HG03064 (cell line): ENCODE measurements around the gene DAAM2.

Experiments
- ATAC-seq: cut with Tn5 transposase; IDR thresholded peaks from one replicate; pipeline ENCODE4 v1.9.1; 2021; ENCODE audit warnings: low read depth; ENCODE audit not compliant: unreplicated experiment

Gene DAAM2

GRCh38 chr6:39903656-39904055, 111.5 kb downstream of the DAAM2 start:
- no peak for ATAC-seq

DNA sequence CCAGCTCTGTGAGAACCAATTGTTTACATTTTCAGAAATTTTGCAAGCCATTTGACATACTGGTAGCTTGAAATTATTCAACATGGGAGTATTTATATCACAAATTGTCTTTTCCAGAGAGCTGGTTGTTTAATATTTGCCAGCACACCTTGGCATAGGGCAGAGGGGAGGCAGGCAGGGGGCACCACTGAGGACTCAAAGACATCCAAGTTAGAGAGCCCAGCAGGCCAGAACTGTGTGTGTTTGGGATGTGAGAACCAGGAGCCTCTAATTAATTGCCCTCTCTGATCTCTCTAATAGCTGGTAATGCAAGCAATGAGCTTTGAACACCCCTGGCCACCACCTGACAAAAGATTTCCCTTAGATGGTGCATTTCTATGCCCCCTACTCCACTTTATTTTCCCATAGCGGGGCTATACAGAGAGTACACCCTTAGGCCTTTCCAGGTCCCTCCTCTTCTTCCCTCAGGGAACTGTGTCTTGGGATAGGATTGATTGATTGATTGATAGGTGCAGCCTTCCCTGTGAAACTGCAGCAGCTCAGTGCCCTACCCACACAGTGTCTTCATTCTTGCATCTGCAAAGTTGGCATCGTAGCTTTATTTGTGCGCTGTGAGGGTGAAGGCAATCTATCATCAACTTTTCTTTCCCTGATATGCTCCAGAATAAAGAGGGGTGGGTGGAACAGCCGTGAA, 112.9 kb downstream of the DAAM2 start:
- ATAC-seq = no peak

- no peak for ATAC-seq
These were observed 113.4 kb downstream of the DAAM2 start for GRCh38 chr6:39905640-39905975.

GRCh38 chr6:39906318-39906761, 114.2 kb downstream of the DAAM2 start:
- no peak for ATAC-seq

GRCh38 chr6:39907871-39908575, 115.8 kb downstream of the DAAM2 start:
- no peak for ATAC-seq

DNA sequence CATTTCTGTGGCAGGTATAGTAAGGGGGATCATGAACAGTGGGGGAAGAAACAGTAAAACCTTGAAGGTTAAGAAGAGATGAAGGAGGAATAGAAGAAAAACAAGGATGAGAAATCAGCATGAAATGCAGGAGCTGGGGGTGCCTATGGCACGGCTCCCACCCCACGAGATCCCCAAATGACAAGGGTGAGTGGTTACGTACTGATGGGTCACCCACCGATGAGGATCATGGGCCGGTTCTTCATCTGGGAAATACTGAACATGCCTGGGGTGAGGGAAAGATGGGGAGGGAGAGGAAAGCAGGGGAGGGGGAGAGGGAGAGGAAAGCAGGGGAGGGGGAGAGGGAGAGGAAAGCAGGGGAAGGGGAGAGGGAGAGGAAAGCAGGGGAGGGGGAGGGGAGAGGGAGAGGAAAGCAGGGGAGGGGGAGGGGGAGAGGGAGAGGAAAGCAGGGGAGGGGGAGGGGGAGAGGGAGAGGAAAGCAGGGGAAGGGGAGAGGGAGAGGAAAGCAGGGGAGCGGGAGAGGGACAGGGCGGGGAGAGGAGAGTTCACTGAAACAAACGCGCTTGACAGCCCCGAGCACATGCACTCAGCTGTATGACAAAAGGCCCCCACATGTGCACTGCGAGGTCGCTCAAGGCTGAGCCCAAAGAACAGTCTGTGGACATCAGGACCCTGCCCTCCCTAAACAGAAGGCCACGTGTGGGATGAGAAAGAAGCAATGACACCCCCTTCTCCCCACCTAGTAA, 116.8 kb downstream of the DAAM2 start:
- no peak for ATAC-seq

- no peak for ATAC-seq
These were observed 117.5 kb downstream of the DAAM2 start for GRCh38 chr6:39909701-39910100.

GRCh38 chr6:39910164-39910563, 118.0 kb downstream of the DAAM2 start:
- no peak for ATAC-seq

DNA sequence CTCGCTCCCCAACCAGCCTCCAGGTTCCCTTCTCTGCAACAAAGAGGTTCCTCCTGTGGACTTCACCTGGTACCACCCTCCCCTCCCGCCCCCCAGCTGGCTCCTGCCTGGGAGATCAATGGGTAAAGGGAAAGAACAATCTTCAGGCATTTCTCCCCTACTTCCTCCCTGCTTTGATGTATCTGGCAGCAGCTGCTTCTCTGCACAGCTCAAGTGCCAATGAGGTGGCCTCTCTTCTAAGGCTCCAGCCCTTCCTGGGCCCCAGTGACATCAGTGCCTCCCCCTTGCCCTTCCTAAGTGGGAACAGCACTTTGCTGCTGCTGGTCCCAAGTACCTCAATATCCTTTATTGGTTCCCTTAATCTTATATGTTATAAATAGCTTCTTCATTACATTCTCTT, 118.6 kb downstream of the DAAM2 start:
- ATAC-seq = no peak

- no peak for ATAC-seq
These were observed 119.4 kb downstream of the DAAM2 start for GRCh38 chr6:39911513-39912125.

GRCh38 chr6:39912446-39912845, 120.3 kb downstream of the DAAM2 start:
- no peak for ATAC-seq

DNA sequence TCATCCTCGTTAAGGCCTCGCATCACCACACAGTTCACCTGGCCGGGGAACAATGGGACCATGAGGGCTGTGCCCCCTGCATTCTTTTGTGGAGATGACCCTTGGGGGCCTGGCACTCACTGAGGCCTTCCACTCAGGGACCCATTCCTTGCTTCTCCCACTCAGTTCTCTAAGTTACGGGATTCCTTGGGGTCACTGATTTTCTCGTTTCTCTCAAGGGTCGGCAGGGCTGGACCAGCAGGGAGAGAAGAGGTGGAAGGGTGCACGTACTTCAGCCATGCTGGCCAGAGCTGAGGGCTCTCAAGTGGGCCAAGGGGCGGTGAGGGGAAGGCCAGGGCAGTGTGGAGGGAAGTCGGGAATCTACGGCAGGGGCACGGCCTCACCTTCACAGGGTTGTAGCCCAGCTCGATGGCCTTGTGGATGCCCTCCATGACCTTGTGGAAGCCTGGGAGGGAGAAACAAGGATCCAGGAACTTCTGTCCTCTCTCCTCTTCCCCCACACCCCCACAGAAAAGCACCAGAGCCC, 121.3 kb downstream of the DAAM2 start:
- ATAC-seq = no peak

- no peak for ATAC-seq
These were observed 122.1 kb downstream of the DAAM2 start for GRCh38 chr6:39914239-39914638.

DNA sequence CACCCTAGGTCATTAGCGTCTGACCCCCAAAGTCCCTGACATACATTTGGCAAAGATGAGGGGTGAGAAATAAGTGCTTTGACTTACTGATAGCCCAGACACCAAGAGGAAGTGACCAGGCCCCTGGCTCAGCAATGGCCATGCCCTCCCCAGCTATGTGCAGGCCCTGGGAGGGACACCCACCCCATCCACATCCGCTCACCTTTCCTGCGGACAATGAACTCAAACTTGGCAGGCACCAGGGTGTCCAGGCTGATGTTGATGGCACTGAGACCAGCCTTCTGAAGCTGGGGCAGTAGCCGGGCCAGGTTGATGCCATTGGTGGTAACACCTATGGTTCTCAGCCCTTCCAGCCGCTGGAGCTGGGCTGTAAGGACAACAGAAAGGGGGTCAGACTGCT, 123.7 kb downstream of the DAAM2 start:
- ATAC-seq = no peak

DNA sequence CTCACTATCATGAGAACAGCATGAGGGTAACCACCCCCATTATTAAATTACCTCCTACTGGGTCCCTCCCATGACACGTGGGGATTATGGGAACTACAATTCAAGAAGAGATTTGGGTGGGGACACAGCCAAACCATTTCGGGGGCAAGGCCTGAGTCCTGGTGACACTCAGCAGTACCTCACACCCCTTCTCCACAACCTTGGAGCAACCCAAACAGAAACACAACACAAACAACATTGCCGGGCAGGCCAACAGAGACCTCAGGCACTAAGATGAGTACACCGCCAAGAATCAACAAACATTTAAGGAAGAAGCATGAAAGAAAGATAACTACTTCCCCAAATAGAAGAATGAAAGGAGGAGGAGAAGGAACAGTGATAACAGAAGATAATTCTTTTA, 125.2 kb downstream of the DAAM2 start:
- ATAC-seq = no peak

GRCh38 chr6:39917981-39918380, 125.8 kb downstream of the DAAM2 start:
- no peak for ATAC-seq

DNA sequence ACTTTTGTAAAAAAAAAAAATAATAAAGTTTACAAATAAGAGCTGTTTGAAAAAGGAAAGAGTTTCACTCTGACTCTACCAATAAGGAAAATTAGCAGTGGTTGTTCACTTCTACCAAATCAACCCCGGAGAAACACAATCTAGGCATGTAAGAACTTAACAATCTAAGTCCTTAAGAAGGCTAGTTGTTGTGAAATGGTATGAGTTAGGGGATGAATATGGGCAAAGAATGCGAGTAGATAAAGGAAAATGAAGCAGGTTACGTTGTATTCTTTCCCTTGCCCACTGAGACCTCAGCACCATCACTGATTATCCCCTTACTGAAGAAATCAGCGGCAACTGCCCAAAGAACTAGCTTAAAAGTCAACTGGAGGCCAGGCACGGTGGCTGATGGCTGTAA, 126.7 kb downstream of the DAAM2 start:
- no peak for ATAC-seq

DNA sequence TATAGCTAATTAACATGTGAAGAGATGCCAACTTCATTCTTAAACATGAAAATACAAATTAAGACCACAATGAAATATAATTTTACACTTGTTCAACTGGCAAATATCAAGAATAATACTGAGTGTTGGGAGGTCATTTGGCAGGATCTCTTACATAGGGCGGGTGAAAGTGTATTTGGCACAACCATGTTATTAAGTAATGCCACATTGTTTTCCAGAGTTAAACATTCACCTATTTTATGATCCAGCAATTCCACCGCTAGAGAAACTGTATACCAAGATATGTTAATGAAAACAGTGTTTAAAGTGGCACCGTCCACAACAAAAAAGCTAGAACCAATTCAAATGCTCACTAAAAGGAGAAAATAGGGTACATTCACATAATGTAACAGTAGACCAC, 128.0 kb downstream of the DAAM2 start:
- ATAC-seq = no peak

DNA sequence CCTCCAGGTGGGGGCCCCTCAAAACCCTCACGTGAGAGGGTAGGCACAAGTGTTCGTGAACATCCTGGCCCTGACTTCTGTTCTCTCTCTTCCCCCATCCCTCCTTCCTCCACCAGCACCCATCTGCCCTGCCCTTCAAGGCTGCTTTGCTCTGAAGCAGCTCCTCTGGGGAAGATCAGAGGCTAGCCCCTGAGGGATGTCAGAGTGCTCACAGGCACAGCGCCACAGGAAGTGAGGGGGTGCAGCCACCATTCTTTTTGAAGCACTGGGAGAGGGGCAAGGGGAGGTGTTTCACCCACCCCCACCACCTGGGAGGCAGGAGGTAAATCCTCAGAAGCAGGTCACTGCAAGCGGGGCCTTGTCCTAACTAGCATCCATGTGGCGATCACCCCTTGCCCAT, 130.6 kb downstream of the DAAM2 start:
- ATAC-seq = no peak

DNA sequence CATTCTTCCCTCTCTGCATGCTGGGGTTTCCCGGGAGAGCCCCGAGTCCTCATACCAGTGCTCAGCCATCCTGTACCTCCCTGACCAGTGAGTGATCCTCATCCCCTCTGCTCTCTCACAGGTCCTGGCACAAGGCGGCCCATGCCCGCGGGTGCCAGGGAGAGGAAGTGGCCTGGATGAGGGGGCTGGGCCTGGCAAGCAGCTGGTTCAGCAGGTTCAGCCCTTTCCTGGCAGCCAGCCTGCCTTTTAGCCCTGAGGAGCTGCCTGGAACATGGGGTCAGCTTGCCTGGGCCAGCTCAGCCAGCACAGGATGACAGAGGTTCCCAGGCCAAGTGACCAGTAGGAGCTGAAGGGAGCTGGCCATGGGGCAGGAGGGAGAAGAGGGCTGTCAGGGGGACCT, 131.2 kb downstream of the DAAM2 start:
- ATAC-seq = no peak

DNA sequence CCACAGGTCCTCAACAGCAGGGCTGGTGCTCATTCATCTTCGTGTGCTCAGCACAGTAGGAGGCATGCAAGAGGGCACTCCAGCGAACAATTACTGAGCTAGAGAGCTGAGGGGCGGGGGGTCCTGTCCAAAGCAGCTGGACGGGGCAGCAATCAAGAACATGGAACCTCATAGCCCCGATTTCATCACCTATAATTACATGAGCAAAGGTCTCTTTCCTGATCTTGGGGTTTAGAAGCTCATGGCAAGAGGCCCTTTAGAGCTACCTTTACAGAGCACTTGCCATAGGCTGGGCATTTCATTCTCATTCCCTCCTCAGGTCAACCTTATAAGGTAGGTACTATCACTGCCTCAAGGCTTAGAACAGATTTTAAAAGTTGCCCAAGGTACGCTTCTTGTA, 131.7 kb downstream of the DAAM2 start:
- no peak for ATAC-seq
